Effector memory CD4-positive, alpha-beta T cell (primary cell): ENCODE data around the gene DKK3.
A peak's percentile ranks its signal among the peaks of the same experiment; 100 is the strongest.

Source experiments
- DNase-seq, 3 donors: peaks; one replicate each; pipeline ENCODE4 v3.0.0-alpha.2; 2020
- H3K27ac ChIP-seq: 2 replicates; pipeline ENCODE4 v1.7.0; 2013; ENCODE audit warnings: mild to moderate bottlenecking, low read length, moderate library complexity; ENCODE audit not compliant: insufficient read depth, poor library complexity, severe bottlenecking
- H3K27me3 ChIP-seq: replicated peaks from 2 replicates; pipeline ENCODE4 v1.7.0; 2013; ENCODE audit warnings: mild to moderate bottlenecking, low read length; ENCODE audit not compliant: insufficient read depth, control insufficient read depth, poor library complexity, severe bottlenecking
- H3K36me3 ChIP-seq: 2 replicates; pipeline ENCODE4 v1.7.0; 2013; ENCODE audit warnings: mild to moderate bottlenecking, low read length, moderate library complexity; ENCODE audit not compliant: control insufficient read depth, insufficient read depth
- H3K4me1 ChIP-seq: 2 replicates; pipeline ENCODE4 v1.7.0; 2013; ENCODE audit warnings: low read length, mild to moderate bottlenecking; ENCODE audit not compliant: control insufficient read depth, insufficient read depth, poor library complexity, severe bottlenecking
- H3K4me3 ChIP-seq: 2 replicates; pipeline ENCODE4 v1.7.0; 2013; ENCODE audit warnings: low read length, low read depth, mild to moderate bottlenecking; ENCODE audit not compliant: insufficient read depth, poor library complexity, severe bottlenecking
- H3K9me3 ChIP-seq: 2 replicates; pipeline ENCODE4 v1.7.0; 2013; ENCODE audit warnings: mild to moderate bottlenecking, low read length, moderate library complexity; ENCODE audit not compliant: control insufficient read depth
- total RNA-seq, 3 donors: gene quantifications; one replicate each; lab custom pipeline; 2026; lab: John Stamatoyannopoulos, UW

DKK3 gene
- total RNA-seq: 1.0 to 8.3 (median 1.2) reads per million in 3 donors

DNA sequence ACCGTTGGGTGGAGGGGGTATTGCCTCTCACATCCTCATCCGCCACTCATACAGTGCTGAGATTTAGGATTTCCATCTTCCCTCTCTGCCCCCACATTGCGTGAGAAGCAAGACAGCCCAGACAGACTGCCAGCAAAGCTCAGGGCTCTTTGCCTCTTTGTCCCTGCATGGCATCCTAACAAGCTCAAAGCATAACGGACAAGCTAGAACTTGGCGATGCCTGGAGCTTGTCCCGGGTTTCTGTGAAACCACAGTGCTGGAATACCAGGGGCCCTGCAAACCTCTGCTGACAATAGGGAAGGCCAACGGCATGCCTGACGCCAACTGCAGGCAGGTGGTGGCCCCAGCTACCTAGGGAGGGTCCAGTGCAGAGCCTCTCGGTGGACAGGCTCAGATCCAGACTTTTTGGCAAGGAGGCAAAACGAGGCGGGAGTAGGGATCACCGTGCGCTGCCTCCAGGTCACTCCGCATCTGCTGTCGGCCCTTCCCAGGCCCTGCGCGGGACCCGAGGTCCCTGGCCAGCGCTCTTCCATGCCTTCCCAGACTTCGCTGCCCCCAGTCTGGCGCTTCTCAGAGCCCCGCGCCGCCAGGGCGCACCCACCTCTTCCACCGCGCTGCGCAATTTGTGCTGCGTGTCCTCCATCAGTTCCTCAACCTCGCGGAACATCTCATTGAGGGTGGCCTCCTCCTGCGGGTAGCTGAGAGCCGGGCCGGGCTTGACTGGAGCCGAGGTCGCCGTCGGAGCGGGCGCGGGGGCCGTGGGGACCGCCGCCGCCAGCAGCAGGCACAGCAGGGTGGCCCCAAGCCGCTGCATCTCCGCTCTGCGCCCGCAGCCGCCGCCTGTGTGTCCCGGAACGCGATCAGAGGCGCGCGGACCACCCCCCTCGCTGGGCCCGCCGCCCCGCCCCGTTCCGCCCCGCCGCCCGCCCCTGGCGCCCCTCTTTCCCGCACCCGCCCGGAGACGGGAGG lies at the start of gene DKK3:
Gene DKK3, minus strand, starts transcription at position 858 of the 969 bp plus-strand sequence. Its CDS starts 44 bp downstream, at position 814.
- Histone ChIP-seq H3K9me3 (no peaks in the 10 kb centered on the region), H3K4me3 (peak within 1 kb of the TSS; percentile 44), H3K36me3 (no peaks in the 10 kb centered on the region), H3K4me1 (peaks cover 8% of the 10 kb centered on the region), H3K27me3 (peaks cover 24% of the 10 kb centered on the region), H3K27ac (no peak within 1 kb of the TSS)
- DNase-seq: no peak

- H3K9me3 ChIP-seq: no peaks in the 10 kb centered on the region
- no peaks in the 10 kb centered on the region for H3K36me3 ChIP-seq
- H3K4me1 ChIP-seq: no peaks in the 10 kb centered on the region
- H3K4me3 ChIP-seq: no peak overlapping the region
- no peak for DNase-seq
- H3K27me3 ChIP-seq: no peaks in the 10 kb centered on the region
- no peak overlapping the region for H3K27ac ChIP-seq
These were observed 49.0 kb upstream of the DKK3 start for GRCh38 chr11:12057299-12057980.

- Histone ChIP-seq H3K36me3 (no peaks in the 10 kb centered on the region), H3K4me3 (no peak overlapping the region), H3K27me3 (no peaks in the 10 kb centered on the region), H3K27ac (no peak overlapping the region), H3K4me1 (no peaks in the 10 kb centered on the region), H3K9me3 (no peaks in the 10 kb centered on the region)
- DNase-seq: no peak
These were observed 47.7 kb upstream of the DKK3 start for GRCh38 chr11:12056119-12056518.

DNA sequence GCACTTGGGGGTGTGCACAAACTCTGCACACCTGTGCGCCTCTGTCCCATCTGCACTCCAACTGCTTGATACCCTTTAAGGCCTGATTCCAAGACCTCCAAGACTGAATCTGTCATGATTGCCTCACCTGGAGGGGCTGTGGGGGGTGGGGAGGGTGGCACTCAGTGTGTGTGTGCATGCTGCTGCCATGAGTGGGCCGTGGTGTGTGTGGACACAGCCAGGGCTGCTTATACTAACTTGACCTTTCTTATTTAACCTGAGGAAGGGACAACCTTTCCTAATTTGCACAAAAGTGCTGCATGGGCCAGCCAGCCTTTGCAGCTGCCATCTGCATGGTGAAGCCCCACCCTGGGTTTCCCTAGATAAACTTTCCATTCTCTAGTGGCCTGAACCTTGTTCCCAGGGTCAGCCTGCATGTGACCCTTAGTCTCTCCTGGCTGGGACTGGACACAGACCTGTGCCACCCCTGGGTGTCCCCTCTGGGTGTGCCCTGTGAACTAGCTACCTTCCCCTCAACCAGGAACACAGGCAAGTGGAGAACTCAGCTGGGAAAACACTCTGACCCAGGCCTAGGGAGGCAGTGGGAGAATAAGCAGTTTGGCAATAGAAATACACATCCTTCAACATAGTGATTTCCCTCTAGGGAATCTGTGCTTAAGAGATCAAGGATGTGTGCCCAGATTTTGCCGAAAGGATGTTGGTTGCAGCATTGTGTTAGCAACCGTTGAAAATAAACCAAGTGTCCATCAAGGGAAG lies 45.4 kb upstream of the DKK3 start:
- no peaks in the 10 kb centered on the region for H3K36me3 ChIP-seq

DNA sequence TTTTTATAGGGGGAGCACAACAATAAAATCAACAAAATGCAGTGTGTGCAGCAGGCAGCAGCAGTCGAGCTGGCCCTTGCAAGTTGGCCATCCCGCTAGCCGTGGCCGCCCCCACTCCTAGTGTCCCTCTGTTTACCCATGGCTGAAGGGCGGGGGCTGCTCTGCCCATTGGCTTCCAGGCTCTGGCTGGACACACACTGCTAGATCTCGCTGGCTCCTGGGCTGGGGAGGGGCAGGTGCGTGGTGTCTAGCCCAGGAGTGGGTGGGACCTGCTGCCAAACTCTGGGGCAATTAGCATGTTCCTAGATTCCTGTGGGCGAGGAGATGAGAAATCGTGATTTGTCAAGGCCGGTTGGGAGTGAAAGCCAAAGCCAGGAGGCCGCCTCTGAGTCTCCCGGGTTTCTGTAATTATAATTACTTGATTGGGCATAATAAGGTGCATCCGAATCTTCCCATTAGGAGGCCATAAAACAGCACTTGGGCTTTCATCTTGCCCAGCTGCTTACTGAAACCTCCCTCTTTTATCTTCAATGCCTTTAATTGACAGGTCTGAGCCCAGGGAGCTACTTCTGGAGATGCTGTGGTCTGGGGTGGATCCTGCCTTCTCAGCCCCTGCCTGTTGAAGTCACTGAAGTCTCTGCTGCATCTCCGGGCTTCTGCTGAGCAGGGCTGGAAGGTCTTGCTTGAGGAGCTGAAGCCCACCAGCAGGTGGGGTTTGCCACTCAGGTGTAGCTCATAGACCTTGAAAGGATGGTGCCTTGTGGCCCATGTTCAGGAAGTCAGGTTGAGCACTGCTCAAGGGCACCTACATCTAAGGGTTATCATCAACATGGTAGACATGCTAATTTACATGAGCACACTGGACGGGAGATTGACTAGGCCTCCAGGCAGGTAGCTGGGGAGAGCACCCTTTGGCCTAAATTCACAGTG lies 44.5 kb upstream of the DKK3 start:
- H3K27me3 ChIP-seq: no peaks in the 10 kb centered on the region
- no peak for DNase-seq
- no peak overlapping the region for H3K27ac ChIP-seq
- H3K4me3 ChIP-seq: no peak overlapping the region
- no peaks in the 10 kb centered on the region for H3K4me1 ChIP-seq
- H3K9me3 ChIP-seq: no peaks in the 10 kb centered on the region
- no peaks in the 10 kb centered on the region for H3K36me3 ChIP-seq

More for the DNA sequence above, 45.4 kb upstream of the DKK3 start:
- H3K9me3 ChIP-seq: no peaks in the 10 kb centered on the region
- no peaks in the 10 kb centered on the region for H3K4me1 ChIP-seq
- no peak overlapping the region for H3K27ac ChIP-seq
- no peak overlapping the region for H3K4me3 ChIP-seq
- no peak for DNase-seq
- H3K27me3 ChIP-seq: no peaks in the 10 kb centered on the region

DNA sequence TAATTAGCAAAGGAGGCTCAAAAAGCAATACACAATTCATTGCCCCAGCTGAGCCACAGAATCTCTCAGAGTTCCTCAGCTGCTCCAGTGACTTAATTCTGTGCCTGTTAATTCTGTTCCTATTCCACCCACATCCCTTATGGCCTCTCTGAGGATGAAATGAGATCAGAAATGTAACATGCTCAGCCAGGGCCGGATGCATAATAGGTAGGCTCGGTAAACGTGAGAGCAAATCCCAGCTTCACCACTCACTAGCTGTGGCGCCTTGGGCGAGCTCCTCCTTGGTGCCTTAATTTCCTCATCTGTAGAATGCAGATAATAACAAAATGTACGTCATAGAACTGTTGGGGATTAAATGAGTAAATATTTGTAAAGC lies 42.8 kb upstream of the DKK3 start:
- Histone ChIP-seq H3K27ac (no peak overlapping the region), H3K4me1 (no peaks in the 10 kb centered on the region), H3K27me3 (no peaks in the 10 kb centered on the region), H3K4me3 (no peak overlapping the region), H3K36me3 (no peaks in the 10 kb centered on the region), H3K9me3 (no peaks in the 10 kb centered on the region)
- no peak for DNase-seq

- no peaks in the 10 kb centered on the region for H3K4me1 ChIP-seq
- no peaks in the 10 kb centered on the region for H3K9me3 ChIP-seq
- no peaks in the 10 kb centered on the region for H3K36me3 ChIP-seq
- H3K27me3 ChIP-seq: no peaks in the 10 kb centered on the region
- no peak overlapping the region for H3K4me3 ChIP-seq
- H3K27ac ChIP-seq: no peak overlapping the region
- no peak for DNase-seq
These were observed 42.3 kb upstream of the DKK3 start for GRCh38 chr11:12050470-12051286.

DNA sequence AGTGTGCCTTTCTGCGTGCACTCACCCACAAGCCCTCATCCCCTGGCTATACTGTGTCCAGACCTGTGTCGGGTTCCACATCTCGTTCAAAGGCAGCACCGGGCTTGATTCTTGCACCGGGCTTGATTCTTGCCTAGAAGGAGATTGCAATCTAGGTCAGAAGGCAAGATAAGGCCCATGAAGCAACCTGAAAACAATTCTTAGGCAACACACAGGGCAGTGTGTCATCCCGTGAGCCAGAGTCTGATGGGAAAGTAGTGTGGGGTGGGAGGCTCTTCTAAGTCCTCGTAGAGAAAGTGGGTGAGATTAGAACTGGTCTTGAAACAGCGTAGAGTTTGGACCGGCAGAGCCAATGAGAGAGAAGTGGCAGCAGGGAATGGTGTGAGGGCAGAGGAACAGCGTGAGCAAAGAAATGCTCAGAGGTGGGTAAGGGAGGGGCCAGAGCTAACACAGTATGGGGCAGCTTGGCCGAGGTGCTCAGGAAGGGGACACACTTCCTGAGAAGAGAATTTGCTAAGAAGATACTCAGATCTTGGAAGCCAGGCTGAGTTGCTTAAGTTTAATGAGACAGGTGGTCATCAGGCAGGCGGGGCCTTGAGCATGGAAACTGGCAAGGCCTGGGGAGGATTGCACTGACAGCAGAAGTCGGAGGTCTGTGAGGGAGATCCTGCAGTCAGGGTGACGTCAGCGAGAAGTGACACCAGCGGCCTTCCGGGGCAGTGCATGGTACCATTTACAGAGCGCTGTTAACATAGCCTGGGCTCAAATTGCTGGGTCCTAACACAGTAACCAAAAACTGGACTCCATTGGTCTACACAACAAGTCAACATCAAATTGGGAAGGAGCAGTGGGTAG lies 40.7 kb upstream of the DKK3 start:
- Histone ChIP-seq H3K4me1 (no peaks in the 10 kb centered on the region), H3K36me3 (no peaks in the 10 kb centered on the region), H3K4me3 (no peak overlapping the region), H3K27ac (no peak overlapping the region), H3K27me3 (no peaks in the 10 kb centered on the region), H3K9me3 (no peaks in the 10 kb centered on the region)
- no peak for DNase-seq
